ENCODE results near the gene NACAD.

DNA sequence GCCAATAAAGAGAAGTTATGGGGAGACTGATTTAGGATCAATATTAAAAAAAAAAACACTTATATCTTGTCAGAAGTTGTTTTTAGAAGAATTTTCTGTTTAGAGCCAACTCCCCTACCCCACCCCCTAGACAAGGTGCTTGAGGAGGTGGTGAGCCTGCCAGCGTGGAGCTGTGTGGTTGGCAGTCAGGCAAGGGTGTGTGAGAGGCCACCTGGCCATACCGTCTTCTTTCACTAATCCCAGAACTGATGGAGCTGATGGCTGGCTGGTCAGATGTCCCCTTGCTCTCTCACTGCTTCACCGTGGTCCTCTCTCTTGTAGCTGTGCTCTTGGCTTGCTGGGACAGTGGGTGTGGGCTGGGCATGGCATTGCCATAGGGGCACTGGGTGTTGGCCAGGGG is 34.3 kb downstream of the NACAD start:
- TF ChIP-seq, protein P1, sequence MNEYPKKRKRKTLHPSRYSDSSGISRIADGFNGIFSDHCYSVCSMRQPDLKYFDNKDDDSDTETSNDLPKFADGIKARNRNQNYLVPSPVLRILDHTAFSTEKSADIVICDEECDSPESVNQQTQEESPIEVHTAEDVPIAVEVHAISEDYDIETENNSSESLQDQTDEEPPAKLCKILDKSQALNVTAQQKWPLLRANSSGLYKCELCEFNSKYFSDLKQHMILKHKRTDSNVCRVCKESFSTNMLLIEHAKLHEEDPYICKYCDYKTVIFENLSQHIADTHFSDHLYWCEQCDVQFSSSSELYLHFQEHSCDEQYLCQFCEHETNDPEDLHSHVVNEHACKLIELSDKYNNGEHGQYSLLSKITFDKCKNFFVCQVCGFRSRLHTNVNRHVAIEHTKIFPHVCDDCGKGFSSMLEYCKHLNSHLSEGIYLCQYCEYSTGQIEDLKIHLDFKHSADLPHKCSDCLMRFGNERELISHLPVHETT (tag by site-specific recombination; IDR thresholded peaks at IDR 0.05), result no peak
- TF ChIP-seq, protein P2, sequence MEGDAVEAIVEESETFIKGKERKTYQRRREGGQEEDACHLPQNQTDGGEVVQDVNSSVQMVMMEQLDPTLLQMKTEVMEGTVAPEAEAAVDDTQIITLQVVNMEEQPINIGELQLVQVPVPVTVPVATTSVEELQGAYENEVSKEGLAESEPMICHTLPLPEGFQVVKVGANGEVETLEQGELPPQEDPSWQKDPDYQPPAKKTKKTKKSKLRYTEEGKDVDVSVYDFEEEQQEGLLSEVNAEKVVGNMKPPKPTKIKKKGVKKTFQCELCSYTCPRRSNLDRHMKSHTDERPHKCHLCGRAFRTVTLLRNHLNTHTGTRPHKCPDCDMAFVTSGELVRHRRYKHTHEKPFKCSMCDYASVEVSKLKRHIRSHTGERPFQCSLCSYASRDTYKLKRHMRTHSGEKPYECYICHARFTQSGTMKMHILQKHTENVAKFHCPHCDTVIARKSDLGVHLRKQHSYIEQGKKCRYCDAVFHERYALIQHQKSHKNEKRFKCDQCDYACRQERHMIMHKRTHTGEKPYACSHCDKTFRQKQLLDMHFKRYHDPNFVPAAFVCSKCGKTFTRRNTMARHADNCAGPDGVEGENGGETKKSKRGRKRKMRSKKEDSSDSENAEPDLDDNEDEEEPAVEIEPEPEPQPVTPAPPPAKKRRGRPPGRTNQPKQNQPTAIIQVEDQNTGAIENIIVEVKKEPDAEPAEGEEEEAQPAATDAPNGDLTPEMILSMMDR (tag by site-specific recombination; IDR thresholded peaks at IDR 0.05), result no peak
- TF ChIP-seq ZNF341 (tag by site-specific recombination; IDR thresholded peaks at IDR 0.05; ENCODE audit: low read depth), result no peak
- no peak for TF ChIP-seq ZNF19 (tag by site-specific recombination; IDR thresholded peaks at IDR 0.05; ENCODE audit: low read depth)

Data from HEK293 (cell line).